ENCODE results near the gene GAD1. TPM values are rescaled to one million over a fixed set of nuclear protein-coding genes. Genes with fewer than 3 reads are reported as not detected.

GAD1 gene
- total and polyA plus RNA-seq, 2 of the 4 experiments (the other 2 are of a cell fraction) = not detected

DNA sequence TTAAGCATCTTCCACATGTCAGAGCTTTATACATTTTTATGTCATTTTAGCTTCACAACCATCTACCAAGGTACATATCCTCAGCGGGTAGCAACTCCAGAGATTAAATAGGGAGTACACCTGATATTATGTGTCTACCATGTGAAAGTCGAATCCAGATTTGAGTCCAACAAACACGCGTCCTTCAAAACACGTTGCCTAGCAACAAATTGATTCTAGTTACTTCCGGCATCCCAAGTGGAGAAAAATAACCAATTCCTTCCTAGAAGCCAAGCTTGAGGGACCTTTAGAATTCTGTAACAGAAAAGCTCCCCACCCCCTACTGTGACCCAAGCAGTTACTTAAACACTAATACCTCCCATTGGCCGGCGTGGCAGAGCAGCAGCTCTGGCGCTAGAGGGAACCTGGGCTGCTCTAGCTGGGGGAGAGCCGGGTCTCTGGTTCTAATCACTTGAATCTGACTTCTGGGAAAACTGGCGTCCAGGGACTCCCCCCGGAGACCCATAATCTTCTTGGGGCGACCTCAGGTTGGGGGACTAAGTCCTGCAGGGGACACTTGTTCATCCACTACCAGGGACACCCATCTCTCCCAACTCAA lies 46.6 kb upstream of the GAD1 start, which contains the start of gene ERICH2:
ERICH2 (plus strand) TSS at position 371 of the 598 bp plus-strand sequence. CDS start 304 bp downstream, outside the sequence.
- Histone ChIP-seq H4K20me1 (ENCODE audit: insufficient read depth, low read length) (no peaks in the 10 kb centered on the region), H3K23ac (ENCODE audit: low read depth, low read length) (no peak within 1 kb of the TSS), H2BK120ac (ENCODE audit: low read depth, low read length) (no peak within 1 kb of the TSS), H3K4me1 (ENCODE audit: control insufficient read depth, insufficient read depth, low read length) (no peaks in the 10 kb centered on the region), H2BK5ac (ENCODE audit: low read depth, low read length, poor library complexity, severe bottlenecking) (no peak within 1 kb of the TSS), H2AK9ac (replicated peaks; ENCODE audit: low read depth, low read length, poor library complexity) (peak within 1 kb of the TSS; percentile 37), H3K4me2 (ENCODE audit: low read depth, low read length) (peak within 1 kb of the TSS; percentile 96), H3K4ac (ENCODE audit: low read depth, low read length) (no peak within 1 kb of the TSS), H3K9me1 (ENCODE audit: insufficient read depth, low read length) (no peaks in the 10 kb centered on the region), H2AFZ (replicated peaks; ENCODE audit: low read length, poor library complexity) (peak within 1 kb of the TSS; percentile 93), H4K91ac (ENCODE audit: insufficient read depth, low read depth, low read length) (no peak within 1 kb of the TSS), H3K14ac (replicated peaks; ENCODE audit: low read depth, low read length) (no peak within 1 kb of the TSS), H3K9ac (ENCODE audit: low read depth, low read length) (peak within 1 kb of the TSS; percentile 59), H2BK15ac (ENCODE audit: low read depth, low read length) (no peak within 1 kb of the TSS), H3K79me1 (ENCODE audit: low read depth in 1 of 2, low read length in 2 of 2) (no peaks in the 10 kb centered on the region), H3K36me3 (ENCODE audit: control insufficient read depth, insufficient read depth, low read length) (no peaks in the 10 kb centered on the region), H3K27ac (ENCODE audit: insufficient read depth, low read length) (no peak within 1 kb of the TSS), H2AK5ac (ENCODE audit: low read depth, low read length) (no peak within 1 kb of the TSS), H4K8ac (ENCODE audit: low read depth in 2 of 2, low read length in 2 of 2) (peak within 1 kb of the TSS; percentile 44 to 49; a peak in 1 of 4 replicates), H3K18ac (ENCODE audit: low read depth, low read length) (no peak within 1 kb of the TSS), H3K56ac (ENCODE audit: extremely low read depth, insufficient read depth, low read length) (no peak within 1 kb of the TSS; the same call in 1 of the 2 replicates), H3K9me3 (ENCODE audit: control insufficient read depth, insufficient read depth, low read length) (no peaks in the 10 kb centered on the region), H3K27me3 (ENCODE audit: control insufficient read depth, insufficient read depth, low read length) (peaks cover 15% of the 10 kb centered on the region), H4K5ac (ENCODE audit: low read depth, low read length) (peak within 1 kb of the TSS; percentile 16; the same call in 1 of the 2 replicates), H2BK20ac (ENCODE audit: low read depth, low read length) (no peak within 1 kb of the TSS), H3K4me3 (ENCODE audit: insufficient read depth, low read depth, low read length) (peak within 1 kb of the TSS; percentile 88)
- ChIA-PET CTCF (interaction anchor here (0.6 to 0.7 kb wide), 2 partner anchors 31 to 408 kb away, joined by 3 read pairs; no protein-coding TSS in a partner anchor), POLR2A (ENCODE audit: unreplicated experiment) (no interaction called here)
- intact Hi-C loops (cut with micrococcal nuclease) (no loop called here), in situ Hi-C loops (cut with MboI; ENCODE audit: low sequenced_read_pairs) (no loop called here), dilution Hi-C loops (cut with HindIII; ENCODE audit: low sequenced_read_pairs, unreplicated experiment) (no loop called here)
- peak; percentile 30 for DNase-seq
- WGBS, 2 experiments (ENCODE audit: extremely low coverage in 2 of 2, insufficient read length in 1 of 2) = no CpG with 5 or more reads among the region's 13 CpGs
- no peak for TF ChIP-seq FOS (IDR thresholded peaks at IDR 0.05; ENCODE audit: low read depth, low read length)
- no peak for TF ChIP-seq MAZ (IDR thresholded peaks at IDR 0.05; ENCODE audit: borderline replicate concordance, low read depth, low read length)
- no peak for TF ChIP-seq NFE2L2 (IDR thresholded peaks at IDR 0.05; ENCODE audit: low read depth, low read length)
- TF ChIP-seq POLR2A (IDR thresholded peaks at IDR 0.05; ENCODE audit: low read depth, low read length) = no peak
- no peak for TF ChIP-seq RCOR1 (IDR thresholded peaks at IDR 0.05; ENCODE audit: insufficient replicate concordance, low read length)
- TF ChIP-seq, protein P1, sequence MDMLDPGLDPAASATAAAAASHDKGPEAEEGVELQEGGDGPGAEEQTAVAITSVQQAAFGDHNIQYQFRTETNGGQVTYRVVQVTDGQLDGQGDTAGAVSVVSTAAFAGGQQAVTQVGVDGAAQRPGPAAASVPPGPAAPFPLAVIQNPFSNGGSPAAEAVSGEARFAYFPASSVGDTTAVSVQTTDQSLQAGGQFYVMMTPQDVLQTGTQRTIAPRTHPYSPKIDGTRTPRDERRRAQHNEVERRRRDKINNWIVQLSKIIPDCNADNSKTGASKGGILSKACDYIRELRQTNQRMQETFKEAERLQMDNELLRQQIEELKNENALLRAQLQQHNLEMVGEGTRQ (IDR thresholded peaks at IDR 0.05; ENCODE audit: low read depth, low read length) = no peak
- TF ChIP-seq MAFK (IDR thresholded peaks at IDR 0.05; ENCODE audit: low read depth, low read length) = no peak
- no peak for TF ChIP-seq CHD1 (IDR thresholded peaks at IDR 0.05; ENCODE audit: low read depth, low read length)
- TF ChIP-seq SMC3 (IDR thresholded peaks at IDR 0.05; ENCODE audit: low read depth, low read length) = no peak
- no peak for TF ChIP-seq RAD21 (IDR thresholded peaks at IDR 0.05; ENCODE audit: low read length)
- TF ChIP-seq BHLHE40 (IDR thresholded peaks at IDR 0.05; ENCODE audit: low read depth, low read length) = no peak
- TF ChIP-seq CTCF (conservative IDR thresholded peaks at IDR 0.05; ENCODE audit: low read depth, low read length) = no peak
- TF ChIP-seq ELK1 (IDR thresholded peaks at IDR 0.05; ENCODE audit: borderline replicate concordance, low read depth, low read length) = no peak
- no peak for TF ChIP-seq MXI1 (IDR thresholded peaks at IDR 0.05; ENCODE audit: borderline replicate concordance, low read depth, low read length)
- no peak for TF ChIP-seq RFX5 (IDR thresholded peaks at IDR 0.05; ENCODE audit: low read depth, low read length)
- no peak for TF ChIP-seq CEBPB (IDR thresholded peaks at IDR 0.05; ENCODE audit: low read depth, low read length)
- peak; percentile 74 for ATAC-seq (ENCODE audit: low read depth)
- BruUV-seq (replicated peaks) = no TSS peak

Measured in IMR-90 (cell line).